ENCODE results near the gene VIPR2. TPM values are rescaled to one million over a fixed set of nuclear protein-coding genes. Genes with fewer than 3 reads are reported as not detected.

VIPR2 gene
- polyA plus RNA-seq, 1 donor = 2.6 TPM

DNA sequence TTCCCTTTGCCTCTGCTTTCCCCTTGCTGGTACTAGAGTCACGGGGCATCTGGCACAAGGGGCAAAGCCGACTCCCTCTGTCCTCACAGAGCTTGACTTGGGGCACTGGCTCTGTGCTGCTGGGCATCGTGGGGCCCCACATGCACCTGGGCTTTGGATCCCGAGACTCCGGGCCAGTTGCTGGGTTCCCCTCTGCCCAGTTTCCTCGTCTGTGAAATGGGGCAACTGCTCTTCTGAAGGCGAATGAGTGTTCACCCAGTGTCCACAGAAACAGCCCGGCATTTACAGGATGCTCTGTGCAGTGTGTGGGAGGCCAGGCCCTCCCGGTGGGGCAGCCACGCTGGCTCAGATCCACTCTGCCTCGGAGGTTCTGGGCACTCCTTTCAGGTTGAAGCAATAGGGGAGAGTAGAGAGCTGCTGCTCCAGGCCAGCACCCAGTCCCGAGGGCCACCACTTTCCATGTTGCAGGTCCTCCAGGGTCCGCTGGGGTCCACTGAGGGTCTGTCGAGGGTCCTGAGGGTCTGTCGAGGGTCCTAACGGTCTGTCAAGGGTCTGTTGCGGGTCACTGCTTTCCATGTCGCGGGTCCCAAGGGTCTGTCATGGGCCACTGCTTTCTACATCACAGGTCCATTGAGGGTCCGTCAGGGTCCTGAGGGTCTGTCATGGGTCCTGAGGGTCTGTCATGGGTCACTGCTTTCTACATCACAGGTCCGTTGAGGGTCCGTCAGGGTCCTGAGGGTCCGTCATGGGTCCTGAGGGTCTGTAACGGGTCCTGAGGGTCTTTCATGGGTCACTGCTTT, 103.6 kb downstream of the VIPR2 start:
- DNase-seq = no peak

DNA sequence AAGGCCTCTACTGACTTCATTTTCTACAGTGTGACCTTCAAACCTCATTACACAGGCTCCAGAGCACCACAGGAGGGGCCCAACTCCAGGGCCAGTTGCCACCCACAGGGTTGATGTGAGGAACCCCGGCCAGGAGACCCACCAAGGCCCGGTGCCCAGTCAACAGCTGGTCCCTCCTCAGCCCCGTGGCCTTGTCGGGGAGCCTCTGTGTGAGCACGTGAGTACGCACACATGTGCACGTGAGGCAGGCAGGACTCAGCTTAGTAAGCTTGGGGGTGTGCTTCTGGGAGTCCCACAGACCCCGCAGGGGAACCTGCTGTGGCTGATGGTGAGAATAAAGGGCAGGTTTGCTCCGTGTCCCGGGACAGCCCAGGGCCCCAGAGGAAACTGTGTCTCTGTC, 104.5 kb downstream of the VIPR2 start:
- no peak for DNase-seq

DNA sequence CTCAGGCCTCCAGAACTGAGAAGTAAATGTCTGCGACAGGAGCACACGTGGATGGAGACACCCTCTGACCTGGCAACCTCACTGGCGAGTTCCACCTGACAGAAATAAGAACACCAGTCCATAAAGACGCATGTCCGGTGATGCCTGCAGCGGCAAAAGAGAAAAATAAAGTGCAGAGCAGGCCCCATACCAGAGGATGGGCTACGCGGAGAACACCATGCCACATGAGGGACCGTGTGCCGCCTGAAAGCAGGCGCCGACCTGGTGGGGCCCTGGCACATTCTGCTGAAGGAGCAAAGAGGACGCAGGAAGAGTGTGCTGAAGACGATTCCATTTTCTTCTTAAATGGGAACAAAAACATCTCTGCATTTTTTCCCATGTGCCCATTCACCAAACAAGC, 105.0 kb downstream of the VIPR2 start:
- DNase-seq = no peak

DNA sequence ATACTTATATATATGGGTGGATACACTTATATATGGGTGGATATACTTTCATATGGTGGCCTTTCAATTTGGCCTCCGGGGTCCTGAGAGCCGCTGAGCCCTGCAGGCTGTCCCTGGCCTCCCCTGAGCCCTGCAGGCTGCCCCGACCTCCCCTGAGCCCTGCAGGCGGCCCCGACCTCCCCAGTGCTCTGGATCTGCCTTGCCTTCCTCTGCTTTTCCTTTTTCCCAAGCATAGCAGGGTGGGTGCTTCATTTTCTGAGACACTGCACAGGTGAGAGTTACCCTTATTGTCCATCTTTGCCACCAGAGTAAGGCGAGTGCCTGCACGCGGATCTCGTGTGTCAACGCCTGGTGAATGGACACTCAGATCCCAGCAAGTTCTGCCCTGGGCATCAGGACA, 106.6 kb downstream of the VIPR2 start:
- no peak for DNase-seq

DNA sequence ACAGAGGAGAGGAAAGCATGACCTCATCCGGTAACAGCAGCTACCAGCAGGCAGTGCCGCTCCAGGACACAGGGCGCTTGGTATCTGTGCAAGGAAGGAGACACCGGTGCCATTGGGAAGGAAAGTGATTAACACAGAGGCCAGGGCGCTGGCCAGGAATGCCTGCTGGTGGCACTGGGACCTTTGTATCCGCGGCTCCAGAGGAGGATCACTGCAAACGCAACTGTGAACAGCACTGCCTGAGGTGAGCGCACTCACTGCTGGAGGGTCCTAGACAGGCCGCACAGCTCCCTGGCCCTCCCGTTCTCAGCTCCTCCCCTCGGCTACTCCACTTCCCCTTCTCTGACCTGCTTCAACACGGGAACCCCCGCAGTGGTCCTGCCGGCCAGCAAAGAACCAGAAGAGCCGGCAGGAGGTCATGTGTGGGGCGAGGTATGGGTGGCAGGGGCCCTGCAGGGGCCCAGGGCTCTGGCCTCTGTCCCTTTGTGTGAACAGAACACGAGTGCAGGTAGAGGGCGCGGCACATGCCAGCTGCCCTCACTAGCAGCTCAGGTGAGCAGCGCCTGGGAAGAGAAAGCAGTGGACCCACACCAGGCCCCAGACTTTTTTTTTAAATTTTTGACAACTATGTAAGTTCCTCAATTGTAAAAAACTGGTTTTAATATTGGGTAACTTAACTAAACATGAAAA, 107.6 kb downstream of the VIPR2 start:
- peak; percentile 41 for DNase-seq

DNA sequence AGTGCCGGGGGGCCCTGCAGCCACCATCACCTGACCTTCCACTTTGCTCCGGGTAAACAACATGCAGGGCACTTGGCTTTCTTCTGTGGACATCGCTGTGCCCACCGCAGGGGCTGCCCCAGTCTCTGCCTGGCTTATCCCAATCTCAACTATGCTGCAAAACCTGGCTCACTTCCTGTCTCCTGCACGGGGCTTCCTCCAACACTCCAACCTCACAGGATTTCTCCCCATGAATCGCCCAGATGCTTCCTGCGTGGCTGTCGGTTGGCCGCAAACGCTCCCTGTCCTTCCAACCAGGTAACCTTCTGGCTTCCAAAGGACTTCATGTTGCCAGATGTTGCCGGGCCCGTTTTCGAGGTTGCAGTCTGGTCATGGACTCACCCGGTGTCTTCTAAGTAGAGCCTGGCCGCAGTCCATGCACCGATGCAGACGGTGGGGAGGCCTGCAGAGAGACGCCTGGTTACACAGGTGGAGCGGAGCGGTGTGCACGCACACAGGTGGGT, 109.0 kb downstream of the VIPR2 start:
- DNase-seq = no peak

DNA sequence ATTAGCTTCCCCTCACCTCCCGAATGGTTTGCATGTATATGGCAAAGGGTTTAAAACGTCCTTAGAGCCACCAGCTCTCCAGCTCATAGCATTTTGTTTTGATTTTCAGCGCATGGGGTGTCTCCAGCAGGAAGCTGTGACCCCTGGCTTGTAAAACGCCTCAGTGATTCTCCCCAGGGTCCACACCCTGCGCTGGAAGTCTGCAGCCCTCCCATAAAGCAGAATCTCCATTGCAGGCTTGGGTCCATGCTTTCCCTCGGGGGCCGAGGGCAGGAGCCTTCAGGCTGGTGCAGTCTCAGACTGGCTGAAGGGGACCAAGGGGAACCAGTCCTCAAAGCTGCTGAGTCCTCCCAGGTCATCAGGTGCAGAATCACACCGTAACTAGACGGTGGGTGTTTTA, 109.7 kb downstream of the VIPR2 start:
- DNase-seq = no peak

DNA sequence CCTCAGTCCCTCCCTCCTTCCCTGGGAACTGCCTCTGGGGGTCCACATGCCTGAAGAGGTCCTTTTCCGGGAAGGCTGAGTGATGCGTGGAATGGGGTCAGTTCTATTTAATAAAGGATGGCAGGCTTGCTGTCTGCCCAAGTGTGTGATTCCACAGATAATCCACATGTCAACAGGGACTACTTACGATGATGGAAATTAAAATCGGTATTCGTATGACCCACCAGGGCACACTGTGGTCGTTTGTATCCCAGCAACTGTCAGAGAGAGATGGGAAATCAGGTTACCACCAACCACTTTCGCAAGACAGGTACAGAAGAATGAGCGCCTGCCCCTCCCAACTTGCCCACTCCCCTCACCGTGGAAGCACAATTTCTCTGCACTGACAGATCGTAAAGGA, 110.3 kb downstream of the VIPR2 start:
- DNase-seq = no peak

DNA sequence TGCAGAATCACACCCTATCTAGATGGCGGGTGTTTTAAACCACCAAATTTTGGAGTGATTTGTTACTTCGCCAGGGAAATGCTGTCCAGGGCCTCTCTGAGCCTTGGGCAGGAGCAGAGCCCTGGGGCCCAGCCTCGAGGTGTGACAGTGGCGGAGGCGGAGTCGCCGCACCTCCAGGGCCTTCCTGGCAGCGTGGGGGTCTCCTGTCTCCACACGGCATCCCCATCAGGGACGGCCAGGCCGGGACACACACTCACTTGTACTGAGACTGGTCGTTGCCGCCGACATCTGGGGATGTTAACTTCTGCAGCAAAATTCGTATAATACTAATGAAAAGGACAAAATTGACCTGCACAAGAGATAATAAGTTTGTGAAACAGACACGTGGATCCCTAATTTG, 110.7 kb downstream of the VIPR2 start:
- no peak for DNase-seq

DNA sequence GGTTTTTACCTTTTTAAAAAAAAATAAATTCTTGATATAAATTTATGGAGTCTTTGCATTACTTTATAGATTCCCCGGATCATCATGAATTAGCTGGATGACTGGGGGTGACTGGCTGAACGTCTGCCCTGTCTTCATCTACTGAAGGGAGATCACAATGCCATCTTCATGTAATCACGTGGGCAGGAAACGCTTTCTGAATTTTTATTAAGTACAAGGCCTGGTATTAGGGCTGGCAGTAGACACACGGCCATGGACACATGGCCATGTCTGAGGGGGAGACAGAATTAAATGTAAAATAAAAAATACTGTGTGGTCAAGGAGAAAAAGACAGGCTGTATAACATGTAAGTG, 111.2 kb downstream of the VIPR2 start:
- DNase-seq = no peak

DNA sequence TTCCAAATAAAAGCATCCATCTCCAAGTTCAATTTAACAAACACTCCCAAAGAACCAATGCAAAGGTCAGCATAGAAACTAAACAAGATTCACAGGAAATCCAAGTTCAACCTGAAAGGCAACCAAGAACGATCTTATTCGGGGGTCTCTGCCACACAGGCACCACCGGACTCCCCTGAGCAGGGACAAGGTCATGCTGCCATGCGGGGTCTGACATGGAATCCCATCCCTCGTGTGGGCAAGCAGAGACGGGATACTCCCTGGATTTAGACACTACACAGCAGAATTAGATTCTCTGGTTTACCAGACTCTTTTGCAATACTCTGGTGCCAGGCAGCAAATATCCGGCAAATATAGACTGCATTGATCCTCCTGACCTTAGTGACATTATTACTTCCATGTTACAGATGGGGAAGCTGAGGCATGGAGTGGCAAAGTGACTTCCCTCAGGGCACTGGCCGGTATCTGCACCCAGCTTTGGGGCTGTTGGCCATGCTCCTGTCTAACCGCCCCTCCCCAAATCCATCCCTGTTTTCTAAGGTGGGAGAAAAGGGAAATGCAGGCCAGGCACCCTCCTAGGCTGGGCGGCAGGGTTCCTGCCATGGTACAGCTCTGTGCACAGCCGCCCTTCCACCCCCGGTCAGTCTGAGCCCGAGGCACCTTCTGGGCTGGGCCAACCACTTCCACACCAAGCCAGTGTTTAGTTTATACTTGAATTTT, 111.8 kb downstream of the VIPR2 start:
- no peak for DNase-seq

DNA sequence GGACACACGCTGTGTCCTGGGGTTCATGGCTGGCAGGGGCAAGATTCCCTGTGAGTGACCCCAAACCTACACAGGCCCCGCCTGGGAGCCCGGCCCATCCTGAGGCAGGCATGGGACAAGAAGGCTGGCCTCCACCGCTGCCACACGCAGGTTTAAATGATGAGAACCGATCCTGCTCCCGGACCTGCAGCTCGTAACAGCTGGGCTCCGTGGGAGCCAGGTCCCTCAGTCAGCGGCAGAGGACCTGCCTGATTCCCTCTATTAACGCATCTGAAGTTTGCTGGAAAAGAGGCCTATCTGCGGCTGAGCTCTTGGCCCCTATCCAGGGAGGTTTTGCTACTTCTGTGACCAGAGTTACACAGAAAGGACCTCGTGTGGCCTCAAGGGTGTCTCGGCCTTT, 112.3 kb downstream of the VIPR2 start:
- DNase-seq = no peak

DNA sequence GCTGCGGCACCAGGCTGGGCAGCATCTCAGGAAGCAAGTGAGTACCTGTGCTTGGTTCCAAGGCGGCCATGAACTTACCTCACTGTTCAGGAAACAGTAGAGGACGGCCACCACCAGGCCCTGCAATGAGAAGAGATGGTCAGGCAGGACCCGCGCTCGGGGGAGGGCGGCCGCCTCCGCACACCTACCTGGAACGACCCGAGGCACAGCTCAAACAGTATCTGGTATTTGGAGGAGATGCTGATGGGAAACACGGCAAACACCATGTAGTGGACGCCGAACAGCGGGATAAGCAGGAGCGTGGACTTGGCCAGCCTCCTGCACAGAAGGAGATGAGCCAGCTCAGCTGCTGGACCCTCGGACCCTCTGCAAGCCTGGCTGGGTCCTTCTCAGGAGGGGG, 112.9 kb downstream of the VIPR2 start:
- no peak for DNase-seq

DNA sequence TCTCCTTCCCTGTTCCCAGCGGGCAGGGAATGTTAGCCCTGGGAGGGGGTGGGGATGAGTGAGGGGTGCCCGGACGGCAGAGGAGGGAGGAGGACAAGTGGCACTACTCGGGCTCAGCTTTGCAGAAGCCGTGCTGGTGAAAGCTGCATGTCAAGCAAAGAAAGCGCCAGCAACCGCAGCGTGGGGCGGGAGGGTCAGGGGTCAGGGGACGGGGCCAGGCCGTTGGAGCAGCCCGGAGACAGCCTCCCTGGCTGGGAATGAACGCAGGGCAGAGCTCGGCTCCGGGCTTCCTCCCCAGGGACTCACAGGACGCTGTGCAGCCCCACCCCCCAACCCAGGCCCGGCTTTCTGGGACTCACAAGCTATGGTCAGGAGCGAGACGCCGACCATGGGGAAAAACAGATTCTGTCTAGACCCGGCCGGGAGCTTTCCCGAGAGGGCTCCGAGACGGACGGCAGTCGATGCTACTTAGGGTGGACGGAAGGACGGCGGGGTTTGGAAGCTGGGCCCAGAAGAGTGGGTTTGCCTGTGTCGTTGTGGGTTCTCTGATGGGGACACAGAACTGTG, 113.4 kb downstream of the VIPR2 start:
- DNase-seq = no peak

DNA sequence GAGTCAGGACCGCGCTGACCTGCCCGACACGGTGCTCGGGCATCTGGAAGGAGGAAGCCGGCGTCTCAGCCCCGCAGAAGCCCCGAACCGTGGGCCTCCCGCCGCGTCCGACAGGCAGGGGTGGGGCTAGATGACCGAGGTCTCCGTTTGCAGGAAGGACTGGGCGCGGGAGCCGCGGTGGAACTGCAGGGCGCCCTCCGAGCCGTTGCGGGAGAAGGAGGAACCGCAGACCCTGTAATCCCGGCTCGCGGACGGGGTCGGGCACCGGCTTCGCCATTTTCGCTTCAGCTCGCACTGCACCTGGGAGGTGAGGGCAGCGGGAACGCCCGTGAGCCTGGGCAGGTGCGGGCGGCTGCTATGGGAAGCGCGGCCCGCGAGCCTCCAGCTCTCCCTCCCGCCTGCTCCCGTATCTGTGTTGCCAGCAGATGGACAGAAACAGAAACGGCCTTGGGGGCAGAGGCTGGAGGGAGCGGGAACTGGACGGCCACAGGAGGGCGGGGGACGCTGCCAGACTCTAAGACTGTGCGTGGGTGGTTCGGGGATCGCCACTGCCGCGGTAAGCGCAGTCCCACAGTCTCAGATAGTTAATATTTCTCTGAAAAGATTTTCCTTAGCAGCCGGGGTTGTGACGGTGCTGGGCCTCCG, 114.1 kb downstream of the VIPR2 start:
- peak; percentile 53 for DNase-seq

DNA sequence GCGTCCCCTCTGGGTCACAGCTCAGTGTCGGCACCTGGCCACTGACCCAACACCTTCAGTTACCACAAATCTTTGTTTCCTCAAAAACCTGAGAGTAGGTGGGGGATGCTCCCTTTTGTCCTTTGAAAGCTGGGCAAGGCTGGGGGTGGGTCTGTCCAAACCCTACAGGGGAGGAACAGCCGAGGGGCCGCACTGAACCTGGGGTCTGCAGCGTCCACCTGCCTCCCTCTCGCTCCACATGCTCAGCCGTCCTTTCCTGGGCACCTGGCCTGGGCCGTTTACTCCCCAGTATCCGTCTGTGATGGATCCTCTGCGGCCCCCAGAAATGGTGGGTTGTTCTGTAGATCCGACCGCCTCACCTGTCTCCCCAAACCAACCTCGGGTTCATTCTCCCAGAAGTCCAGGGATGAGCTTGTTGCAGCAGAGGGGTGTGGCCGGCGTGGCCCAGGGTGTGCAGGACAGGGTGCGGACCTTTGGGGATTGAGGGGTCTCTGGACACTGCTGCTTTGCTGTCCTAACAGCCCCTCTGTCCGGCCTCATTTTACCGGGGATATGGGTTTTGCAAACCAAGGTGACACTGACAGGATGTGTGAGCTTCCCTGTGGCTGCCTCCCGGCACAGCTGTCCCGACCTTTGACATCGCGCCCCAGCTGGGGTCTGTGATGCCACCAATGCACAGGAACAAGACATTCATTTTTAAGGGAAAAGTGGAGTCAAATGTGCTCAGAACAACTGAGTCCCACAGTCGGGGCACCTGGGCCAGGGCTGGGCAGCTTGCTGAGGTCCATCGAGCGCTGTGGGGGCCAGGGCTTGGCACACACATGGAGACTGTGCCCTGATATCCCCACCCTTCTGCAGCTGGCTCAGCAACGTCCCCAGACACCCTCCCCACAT, 115.9 kb downstream of the VIPR2 start:
- DNase-seq = no peak

DNA sequence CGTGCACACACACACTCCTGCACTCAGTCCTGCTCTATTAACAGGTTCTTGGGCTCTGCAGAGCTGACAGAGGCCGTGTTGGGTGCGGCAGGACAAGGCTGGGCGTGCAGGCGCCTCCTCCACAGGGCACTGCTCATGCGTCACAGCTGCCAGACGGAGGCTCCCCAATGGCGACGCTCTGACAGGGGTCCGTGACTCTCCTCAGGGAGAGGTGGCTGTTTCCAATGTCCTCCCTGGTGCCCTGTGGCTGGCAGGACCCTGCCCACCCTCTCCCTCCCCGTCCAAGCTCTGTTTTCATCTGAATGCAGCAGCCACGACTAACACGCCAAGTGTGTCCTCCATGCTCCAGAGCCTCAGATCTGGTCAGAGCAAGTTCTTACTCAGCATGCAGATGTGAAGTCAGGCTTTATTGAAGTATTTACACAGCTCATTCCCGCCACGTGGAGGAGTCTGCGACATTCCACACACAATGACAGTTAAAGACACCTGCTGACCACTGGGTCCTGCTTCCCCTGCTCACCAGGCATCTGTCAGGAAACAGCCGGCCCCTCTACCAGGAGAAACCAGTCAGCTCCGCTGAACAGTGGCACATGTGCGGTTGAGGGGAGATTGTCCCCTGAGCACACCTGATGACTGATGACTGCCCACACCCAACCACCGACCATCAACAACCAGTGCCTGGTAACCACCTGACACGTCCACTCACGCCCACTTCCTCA, 116.7 kb downstream of the VIPR2 start:
- DNase-seq = peak; percentile 77

DNA sequence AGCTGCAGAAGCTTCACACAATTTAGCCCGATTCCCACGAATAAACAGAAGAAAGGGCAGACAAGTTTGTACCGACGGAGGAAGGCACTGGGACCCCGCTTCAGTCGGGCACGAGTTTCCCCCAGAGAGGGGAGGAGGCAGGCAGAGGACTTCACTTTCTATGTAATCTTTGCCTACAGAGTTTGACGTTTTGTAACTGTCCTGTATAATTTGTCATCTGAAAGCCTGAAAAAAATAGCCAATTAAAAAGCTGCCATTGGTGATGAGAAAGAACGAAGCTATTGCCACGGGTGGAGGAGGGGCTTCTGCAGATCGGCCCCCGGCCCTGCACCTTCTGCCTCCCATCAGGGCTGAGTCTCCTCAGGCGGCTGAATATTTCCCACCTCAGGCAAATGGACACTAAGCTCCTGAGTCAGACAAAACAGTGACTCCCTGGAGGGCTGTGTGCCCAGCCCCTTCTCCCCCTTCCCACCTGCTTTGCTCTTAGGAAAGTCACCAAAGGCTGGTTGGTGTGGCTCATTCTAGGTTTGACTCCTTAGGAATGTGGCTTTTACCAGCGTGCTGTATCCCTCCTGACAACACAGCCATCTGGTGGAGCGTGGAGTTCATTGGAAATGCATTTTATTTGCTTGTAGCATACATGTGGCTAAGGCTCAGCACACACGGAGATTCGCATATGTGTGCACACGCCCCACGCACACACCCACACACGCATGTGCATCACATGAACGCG, 117.4 kb downstream of the VIPR2 start:
- DNase-seq = no peak

DNA sequence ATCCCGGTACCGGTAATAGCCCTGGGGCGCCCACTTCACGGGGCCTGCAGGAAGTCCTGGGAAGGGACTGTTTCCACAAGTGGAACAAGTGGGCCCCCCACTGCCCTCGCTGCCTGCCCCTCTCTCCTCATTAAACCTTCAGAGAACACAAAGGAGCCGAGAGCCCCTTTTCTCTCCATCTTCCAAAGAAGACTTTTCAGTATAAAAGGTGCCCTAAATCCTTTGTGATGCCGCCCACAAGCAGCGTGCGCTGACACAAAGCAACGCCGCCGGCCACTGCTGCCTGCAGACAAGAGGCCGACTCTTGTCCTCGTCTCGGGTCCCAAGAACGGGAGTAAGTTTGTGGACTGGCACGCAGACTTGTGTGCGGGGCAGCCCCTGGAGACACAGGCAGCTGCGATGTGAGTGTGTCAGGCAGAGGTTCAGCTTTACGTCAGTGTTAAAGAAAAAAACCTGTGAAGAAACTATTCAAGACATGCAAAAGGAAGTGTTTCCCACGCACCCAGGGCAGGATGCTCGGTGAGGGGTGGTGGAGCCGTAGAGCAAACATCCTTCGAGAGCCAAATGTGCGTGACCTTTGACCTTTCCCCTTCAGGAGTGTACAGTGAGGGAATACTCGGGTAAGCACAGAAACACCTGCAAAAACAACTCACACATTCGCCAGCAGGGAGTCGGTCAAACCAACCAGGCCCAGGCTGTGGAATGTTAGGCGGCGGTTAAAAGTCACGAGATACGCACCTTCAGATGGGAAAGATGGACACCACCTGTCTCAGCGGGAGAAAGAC, 118.2 kb downstream of the VIPR2 start:
- no peak for DNase-seq

Measured in left kidney (tissue), 2 donors.